NCI-H748 (cell line): Measurements from ENCODE around the gene TRAF4.

Experiments
- DNase-seq: peaks from one replicate; lab custom pipeline; 2025; ENCODE audit not compliant: unreplicated experiment; lab: John Stamatoyannopoulos, UW

The TRAF4 gene

DNA sequence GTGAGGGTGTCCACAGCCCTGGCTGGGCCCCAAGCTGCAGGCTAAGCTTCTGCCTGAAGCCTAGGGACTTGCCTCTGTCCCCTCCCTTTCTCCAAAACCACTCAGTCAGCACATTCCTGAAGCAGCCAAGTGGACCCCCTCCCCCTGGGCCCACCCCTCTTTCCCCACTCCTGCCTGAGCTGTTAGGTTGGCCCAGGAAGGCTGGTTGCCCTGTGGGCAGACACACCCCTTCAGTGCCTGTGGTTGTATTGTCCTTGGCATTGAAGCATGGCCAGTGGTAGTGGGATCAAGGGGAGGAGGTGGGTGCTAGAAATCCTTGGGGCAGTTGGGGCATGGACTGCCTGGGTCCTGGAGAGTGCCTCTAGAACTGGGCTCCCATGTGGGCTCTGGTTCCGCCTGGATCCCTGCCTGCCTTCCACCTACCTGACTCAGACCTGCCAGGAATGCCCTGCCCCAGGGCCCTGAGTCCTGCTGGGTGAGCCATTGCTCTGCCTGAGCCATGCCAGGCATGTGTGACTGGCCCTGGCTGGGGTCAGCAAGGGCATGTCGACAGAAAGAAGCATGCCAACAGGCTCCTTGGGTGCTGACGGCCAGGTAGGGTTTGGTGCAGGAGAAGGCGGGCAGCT is 2.1 kb downstream of the TRAF4 start:
- DNase-seq = no peak

DNA sequence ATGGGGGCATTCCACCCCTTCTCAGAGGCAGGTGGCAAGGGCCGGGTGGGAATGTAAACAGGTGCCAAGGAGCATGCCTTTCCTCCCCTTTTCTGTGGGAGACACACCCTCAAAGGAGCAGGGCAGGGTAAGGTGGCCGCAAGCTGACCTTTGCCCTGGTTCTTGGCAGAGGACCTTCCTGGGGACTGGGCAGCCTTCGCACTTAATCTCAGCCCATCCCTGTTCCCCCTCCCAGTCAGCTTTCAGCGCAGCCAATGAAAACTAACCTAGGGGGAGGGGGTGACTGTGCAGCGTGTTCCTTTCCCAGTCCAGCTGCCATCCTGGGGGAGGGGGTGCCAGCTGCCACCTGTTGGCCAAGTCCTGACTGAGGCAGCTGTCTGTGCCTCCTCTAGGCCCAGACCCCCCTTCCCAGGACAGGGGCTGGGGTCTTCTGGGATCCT is 2.8 kb downstream of the TRAF4 start:
- no peak for DNase-seq

DNA sequence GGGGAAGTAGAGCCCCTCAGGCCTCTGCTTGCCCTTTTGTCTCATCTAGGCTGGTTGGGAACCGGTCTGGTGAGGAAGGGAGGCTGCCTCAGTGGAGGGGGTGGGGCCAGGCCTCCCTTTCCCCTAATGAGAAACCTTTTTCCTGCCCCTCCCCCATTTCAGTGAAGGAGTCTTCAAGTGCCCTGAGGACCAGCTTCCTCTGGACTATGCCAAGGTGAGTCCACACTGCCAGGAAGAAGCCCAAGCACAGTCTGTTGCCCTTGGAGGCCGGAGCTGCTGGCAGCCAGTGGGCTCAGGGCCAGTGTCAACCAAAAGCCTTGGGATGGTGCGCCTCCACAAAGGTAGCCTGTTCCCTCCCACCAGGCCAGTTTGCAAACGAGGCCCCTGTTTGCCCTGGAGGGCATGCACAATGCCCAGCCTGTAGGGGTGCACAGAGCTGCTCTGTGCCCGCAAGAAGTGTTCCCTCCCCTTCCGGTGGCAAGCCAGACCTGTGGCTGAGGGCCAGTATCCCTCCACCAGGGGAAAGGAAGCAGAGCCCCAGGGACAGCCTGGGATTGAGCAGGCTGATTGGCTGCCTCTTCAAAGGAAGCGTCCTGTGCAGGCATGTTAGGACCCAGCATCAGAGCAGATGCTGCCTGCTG is 3.4 kb downstream of the TRAF4 start:
- no peak for DNase-seq

DNA sequence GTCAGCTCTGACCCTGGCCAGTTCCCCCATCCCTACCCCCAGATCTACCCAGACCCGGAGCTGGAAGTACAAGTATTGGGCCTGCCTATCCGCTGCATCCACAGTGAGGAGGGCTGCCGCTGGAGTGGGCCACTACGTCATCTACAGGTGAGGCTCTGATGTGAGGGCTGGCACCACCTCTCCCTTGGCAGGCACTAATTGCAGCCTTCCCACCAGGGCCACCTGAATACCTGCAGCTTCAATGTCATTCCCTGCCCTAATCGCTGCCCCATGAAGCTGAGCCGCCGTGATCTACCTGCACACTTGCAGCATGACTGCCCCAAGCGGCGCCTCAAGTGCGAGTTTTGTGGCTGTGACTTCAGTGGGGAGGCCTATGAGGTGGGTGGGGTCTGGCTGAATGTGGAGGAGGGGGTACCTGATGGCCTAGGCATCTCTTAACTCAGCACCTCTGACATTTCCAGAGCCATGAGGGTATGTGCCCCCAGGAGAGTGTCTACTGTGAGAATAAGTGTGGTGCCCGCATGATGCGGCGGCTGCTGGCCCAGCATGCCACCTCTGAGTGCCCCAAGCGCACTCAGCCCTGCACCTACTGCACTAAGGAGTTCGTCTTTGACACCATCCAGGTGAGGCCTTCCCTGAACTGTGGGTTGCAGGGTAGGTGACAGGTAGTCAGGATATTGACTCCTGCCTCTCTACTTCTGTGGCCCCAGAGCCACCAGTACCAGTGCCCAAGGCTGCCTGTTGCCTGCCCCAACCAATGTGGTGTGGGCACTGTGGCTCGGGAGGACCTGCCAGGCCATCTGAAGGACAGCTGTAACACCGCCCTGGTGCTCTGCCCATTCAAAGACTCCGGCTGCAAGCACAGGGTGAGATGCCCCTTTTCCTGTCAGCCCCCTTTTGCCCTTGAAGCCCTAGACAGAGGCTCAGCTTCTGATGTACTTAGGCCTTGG is 4.3 kb downstream of the TRAF4 start:
- no peak for DNase-seq

DNA sequence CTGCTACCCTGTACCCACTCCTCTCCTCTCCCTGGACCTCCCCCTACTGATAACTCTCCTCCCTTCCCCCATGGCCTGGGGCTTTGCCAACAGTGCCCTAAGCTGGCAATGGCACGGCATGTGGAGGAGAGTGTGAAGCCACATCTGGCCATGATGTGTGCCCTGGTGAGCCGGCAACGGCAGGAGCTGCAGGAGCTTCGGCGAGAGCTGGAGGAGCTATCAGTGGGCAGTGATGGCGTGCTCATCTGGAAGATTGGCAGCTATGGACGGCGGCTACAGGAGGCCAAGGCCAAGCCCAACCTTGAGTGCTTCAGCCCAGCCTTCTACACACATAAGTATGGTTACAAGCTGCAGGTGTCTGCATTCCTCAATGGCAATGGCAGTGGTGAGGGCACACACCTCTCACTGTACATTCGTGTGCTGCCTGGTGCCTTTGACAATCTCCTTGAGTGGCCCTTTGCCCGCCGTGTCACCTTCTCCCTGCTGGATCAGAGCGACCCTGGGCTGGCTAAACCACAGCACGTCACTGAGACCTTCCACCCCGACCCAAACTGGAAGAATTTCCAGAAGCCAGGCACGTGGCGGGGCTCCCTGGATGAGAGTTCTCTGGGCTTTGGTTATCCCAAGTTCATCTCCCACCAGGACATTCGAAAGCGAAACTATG is 5.2 kb downstream of the TRAF4 start:
- no peak for DNase-seq

DNA sequence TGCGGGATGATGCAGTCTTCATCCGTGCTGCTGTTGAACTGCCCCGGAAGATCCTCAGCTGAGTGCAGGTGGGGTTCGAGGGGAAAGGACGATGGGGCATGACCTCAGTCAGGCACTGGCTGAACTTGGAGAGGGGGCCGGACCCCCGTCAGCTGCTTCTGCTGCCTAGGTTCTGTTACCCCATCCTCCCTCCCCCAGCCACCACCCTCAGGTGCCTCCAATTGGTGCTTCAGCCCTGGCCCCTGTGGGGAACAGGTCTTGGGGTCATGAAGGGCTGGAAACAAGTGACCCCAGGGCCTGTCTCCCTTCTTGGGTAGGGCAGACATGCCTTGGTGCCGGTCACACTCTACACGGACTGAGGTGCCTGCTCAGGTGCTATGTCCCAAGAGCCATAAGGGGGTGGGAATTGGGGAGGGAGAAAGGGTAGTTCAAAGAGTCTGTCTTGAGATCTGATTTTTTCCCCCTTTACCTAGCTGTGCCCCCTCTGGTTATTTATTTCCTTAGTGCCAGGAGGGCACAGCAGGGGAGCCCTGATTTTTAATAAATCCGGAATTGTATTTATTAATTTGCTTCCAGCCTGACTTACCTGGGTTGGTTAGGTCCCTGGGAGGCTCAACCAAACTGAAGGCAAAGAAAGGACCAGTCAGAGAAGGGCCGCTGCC is 5.8 kb downstream of the TRAF4 start:
- DNase-seq = no peak

DNA sequence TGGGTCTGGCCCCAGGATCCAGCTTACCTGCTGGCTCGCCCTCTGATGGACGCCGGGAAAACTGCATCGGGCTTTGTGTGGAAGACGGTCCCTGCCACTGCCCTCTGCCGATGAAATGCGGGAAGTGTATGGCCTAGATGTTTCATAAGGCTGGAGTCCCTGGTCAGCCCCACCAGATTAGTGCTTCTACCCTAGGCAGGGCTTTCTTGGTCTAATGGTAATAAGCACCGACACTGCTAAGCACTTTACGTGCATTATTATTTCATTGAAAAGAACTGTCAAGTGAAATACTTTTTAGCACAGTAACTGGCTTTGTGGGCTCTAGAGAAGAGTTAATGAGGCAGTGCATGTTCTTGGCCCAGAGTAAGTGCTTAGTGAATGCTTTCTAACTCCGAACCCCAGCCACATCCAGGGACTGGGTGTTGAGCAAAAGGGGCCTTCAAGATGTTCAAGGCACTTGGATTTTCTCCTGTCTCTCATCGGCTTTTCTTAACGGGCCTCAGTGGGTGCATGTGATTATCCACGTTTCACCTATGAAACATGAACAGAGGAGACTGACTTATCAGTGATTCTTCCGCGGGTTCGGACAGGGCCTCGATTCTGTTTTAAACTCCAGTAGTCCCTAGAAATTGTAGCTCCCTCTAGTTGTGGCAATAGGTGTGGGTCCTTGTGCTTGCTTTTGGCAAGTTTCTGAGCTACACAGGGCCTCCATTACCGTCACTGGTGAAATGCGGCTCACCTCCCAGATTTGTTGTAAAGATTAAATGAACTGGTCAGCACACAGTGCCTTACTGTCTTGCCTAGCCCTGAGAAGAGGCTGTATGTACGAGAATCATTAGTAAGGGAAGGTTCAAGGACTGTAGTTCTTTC is 6.6 kb downstream of the TRAF4 start:
- peak; percentile 94 for DNase-seq

DNA sequence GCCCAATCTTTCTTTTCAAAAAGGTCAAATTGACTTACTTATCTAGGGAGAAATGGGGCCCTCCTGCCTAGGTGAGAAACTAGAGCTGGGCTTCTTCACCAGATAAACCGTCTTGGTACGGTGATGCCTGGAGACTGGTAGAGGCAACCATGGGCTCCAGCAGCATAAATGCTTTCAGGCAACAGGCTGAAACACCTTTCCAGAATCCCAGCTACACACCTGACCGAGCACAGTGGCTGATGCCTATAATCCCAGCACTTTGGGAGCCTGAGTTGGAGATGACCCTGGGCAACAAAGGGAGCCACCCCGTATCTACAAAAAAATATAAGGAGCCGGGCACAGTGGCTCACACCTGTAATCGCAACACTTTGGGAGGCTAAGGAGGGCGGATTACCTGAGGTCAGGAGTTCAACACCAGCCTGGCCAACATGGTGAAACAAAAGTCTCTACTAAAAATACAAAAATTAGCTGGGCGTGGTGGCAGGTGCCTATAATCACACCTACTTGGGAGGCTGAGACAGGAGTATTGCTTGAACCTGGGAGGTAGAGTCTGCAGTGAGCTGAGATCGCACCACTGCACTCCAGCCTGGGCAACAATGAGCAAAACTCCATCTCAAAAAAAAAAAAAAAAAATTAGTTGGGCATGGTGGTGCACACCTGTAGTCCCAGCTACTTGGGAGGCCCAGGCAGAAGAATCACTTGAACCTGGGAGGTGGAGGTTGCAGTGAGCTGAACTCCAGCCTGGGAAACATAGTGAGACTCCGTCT is 8.0 kb downstream of the TRAF4 start:
- no peak for DNase-seq

DNA sequence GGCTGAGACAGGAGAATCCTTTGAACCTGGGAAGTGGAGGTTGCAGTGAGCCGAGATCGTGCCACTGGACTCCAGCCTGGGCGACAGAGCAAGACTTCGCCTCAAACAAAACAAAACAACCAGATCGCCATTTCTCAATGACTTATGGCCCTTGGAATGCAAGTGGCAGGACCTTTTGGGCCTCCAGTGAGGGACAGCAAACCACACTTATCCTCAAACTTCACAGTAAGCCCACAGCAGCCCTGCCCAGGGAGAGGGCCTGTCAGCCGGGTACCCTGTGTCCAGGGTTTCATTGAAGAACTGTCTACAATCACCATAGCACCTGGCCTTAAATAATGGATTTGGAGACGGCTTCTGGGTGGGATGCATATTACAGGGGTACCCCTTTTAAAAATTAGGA is 11.7 kb downstream of the TRAF4 start:
- no peak for DNase-seq

DNA sequence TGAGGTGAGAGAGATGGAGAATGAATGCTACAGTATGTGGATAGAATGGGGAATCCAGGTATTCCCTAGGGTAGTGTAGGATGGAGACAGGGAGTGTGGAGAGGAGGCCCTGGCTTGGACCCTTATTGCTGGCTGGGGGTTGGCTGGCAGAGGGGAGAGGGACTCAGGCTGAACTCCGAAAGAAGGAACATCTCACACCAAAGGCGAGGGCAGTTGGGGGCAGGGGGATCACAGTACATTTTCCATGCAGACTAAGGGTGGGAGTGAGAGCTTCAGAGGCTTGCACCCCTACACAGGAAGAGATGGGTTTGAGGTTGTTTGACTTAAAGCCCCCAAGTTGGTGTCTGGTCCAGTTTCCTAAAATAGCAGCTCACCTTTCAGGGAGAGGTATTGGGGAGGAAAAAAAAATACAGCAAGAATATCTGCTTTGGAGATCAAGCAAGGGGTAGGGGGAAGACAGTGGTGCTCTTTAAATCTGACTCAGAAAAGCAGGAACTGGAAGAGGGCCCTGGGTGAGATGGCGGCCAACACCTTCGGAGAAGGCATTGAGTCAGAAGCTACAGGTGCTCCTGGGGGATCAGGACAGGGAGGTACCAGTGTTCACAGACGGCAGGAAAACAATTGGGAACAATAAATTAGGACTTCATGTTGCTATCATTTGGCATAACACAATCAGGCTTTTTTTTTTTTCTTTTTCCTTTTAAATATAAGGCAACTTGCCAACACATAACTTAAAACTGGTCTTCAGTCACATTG is 12.4 kb downstream of the TRAF4 start:
- no peak for DNase-seq

DNA sequence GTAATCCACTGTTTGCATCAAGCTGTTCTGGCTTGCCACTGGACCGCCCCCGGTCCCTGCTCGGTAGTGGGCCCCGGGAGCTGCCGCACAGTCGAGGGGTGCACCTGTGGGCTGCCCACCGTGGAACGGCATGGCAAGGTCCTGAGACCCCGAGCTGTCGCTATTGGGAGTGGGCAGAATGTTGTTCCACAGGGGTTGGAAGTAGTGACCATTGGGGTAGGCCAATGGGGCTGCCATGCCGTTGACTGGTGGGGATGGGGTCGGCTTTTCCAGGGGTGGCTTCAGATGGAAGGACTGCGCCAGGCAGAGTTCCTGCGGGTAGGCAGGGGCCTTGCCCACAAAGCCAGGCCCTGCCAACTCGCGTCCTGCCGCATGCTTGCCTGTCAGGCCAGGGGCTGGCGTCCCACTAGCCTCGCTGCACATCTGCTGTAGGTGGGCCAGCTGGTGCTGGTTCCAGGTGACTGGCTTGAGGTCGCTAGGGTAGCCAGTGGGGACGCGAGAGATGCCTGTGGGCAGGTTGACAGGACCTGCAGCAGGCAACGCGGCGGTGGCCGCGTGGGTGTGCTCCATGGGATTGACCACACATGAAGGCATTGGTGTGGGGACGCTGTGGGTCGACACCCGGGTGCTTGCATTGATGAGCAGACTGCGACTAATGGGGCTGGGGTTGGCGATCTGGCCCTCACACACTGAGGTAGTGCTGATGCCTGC is 14.8 kb downstream of the TRAF4 start:
- no peak for DNase-seq

DNA sequence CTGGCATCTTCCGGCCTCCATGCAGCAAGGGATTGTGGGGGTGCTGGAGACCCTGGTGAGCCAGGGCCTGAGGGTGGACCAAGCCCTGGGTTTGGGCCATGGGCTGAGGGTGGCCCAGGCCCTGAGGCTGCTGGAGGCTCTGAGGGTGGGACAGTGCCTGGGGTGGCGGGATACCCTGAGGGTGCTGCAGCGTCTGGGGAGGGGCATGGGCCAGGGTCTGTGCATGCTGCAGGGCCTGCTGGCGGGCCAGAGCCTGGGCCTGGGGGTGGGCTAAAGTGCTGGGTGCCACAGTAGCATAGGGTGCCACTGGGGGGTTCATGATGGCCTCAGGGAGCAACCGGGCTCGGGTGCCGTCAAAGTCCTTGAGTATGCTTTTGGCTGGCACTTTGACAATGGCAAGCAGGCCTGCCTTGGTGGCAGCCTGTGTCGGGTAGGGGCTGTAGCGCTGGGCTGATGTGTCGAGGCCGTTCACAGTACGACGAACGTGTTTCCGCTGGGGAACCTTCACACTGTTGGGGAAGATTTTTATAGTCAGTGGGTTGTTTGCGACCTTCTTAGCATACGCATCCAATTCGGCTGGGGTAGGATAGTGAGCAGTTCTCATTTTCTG is 15.6 kb downstream of the TRAF4 start:
- no peak for DNase-seq

DNA sequence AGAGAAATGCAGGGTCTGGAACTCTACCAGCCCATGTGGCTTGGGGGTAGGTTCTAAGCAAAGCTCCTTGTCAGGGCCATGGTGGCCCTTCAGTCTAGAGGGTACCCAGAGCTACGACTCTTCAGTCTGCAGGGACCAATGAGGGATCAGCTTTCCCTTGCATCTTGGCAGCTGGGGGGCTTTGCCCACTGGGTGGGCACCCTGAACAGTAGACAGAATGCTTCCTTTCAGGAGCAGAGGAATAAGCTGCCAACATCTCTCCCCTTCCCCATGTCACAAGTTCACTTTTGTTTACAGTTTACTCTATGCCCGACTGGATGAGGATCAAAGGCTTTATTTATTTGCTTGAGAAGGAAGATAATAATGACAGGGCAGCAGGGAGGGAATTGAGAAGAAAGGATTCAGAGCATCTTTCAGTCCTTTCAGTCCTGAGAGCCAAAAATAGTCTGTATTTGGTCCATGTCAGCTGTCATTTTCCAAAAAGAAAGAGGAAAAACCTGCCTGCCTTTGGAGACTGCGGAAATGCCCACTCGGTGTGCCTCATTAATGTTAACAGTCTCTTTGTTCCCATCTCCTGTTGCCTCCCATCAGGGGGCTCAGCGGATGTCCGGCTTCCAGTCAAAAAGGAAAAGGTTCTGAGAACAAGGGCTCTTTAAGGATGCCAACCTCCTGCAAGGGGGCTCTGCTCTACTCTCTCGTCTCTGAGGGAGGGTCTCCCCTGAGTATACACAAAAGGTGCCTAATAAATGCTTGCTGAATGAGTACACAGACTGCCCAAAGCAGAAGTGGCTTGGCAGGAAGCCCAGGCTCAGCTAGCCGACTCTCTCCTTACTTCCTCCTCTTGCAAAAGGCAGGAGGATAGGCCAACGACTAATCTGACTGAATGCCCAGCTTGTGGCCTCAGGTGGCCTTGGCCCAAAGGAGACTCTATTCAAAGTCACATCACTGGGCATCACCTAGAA is 17.1 kb downstream of the TRAF4 start:
- DNase-seq = peak; percentile 85

DNA sequence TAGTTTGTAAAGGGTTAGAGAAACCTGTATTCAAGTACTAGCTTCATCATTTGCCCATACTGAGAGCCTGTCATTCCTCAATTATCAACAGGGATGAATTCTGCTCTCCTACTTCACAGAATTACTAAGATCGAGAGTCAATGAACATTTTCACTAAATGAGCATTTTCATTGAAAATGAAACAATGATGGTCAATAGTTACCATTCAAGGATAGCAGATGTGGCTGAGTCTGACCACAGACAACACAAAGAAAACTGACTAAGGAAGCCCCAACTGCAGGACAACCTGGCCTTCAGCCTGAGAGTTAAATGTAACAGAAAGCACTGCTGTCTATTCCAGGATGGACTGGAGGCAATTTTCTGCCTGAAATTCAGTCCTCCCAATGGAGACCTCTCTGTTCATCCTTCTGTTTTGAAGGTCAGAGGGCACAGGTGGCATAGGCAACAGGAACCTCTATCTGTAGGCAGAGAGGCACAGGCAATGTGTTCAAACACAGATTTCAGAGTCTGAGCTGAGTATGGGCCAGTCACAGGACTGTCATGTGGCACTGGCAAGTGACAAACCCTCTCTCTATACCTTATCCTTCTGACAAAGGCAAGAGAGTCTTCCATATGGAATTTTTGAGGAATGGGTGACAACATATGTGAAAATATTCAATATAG is 19.5 kb downstream of the TRAF4 start:
- DNase-seq = no peak

DNA sequence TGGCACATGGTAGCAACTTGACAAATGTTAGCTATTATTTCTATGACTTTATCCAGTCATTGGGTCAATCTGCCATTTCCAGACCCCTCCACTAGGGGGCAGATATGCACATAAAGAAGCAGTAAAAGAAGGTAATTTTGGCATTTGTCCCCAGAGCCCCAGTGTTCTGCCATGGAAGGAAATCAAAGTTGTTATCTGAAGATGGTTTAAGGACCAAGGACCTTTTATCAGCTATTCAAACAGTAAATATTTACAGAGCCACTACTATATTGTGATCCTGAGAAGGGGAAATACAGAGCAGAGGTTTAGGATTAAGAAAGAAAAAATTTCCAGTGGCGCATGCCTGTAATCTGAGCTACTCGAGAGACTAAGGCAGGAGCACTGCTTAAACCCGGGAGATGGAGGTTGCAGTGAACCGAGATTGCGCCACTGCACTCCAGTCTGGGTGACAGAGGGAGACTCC is 20.0 kb downstream of the TRAF4 start:
- peak; percentile 80 for DNase-seq

DNA sequence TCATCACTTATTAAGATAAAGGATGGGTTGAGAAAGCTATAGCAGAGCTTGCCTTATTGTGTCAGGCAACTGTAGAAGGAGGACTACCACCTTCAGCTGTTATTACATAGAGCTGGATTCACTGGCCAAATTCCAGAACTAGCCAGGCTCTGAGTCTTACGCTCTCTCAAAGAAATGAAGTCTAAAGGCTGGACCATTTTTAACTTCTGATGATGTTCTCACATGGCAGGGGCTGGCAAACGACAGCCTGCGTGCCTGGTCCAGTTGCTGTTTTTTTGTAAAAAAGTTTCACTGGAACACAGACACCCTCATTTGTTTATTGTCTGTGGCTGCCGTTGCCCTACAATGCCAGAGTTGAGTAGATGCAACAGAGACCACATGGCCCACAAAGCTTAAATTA is 21.2 kb downstream of the TRAF4 start:
- DNase-seq = no peak
